CD4-positive, alpha-beta T cell (primary cell): ENCODE results near the gene JRKL. TPM values are rescaled to one million over a fixed set of nuclear protein-coding genes. Genes with fewer than 3 reads are reported as not detected.
A peak's percentile ranks its signal among the peaks of the same experiment; 100 is the strongest.

Experiments used
- ATAC-seq: fragments of 200-7000 bp; cut with Tn5 transposase; one replicate; pipeline ENCODE4 v1.10.0; 2022; ENCODE audit warnings: mild to moderate bottlenecking; ENCODE audit not compliant: poor library complexity
- CTCF ChIA-PET: fragments of 350-600 bp; sonication (Branson Sonifier 250); formaldehyde crosslinking; loops from one replicate; lab custom pipeline; 2021; ENCODE audit warnings: antibody characterized with exemption, inconsistent platforms; lab: Charles Lee
- POLR2A ChIA-PET: fragments of 350-600 bp; sonication (Branson Sonifier 250); formaldehyde crosslinking; loops from one replicate; lab custom pipeline; 2021; ENCODE audit warnings: antibody characterized with exemption, inconsistent platforms; lab: Charles Lee
- DNase-seq, 14 experiments: peaks; one replicate each; pipeline ENCODE4 v3.0.0-alpha.2; 2013 to 2020; ENCODE audit warnings: mixed read lengths in 2 of 14
- H3K27ac ChIP-seq, 2 donors: one replicate each; pipeline versions ENCODE4 v1.5.1 to v1.7.0; 2013; ENCODE audit warnings: low read length in 2 of 2, low read depth in 1 of 2, mild to moderate bottlenecking in 1 of 2
- H3K27me3 ChIP-seq, 2 experiments: 1 replicate in 1 of 2; 2 replicates in 1 of 2; pipeline versions ENCODE4 v1.6.1 to v1.7.0; 2013; ENCODE audit warnings: low read length in 2 of 2, control low read depth in 1 of 2, mild to moderate bottlenecking in 1 of 2, moderate library complexity in 1 of 2; ENCODE audit not compliant: insufficient read depth in 2 of 2, control insufficient read depth in 1 of 2
- H3K36me3 ChIP-seq: one replicate; pipeline ENCODE4 v1.6.1; 2013; ENCODE audit warnings: low read length, control low read depth; ENCODE audit not compliant: insufficient read depth
- H3K4me1 ChIP-seq: one replicate; pipeline ENCODE4 v1.6.1; 2013; ENCODE audit warnings: low read length, control low read depth; ENCODE audit not compliant: insufficient read depth
- H3K4me3 ChIP-seq: one replicate; pipeline ENCODE4 v1.5.1; 2013; ENCODE audit warnings: mild to moderate bottlenecking, low read length, moderate library complexity
- H3K9me3 ChIP-seq, 2 experiments: 1 replicate in 1 of 2; 2 replicates in 1 of 2; pipeline versions ENCODE4 v1.6.1 to v1.7.0; 2013; ENCODE audit warnings: low read length in 2 of 2, mild to moderate bottlenecking in 2 of 2, control low read depth in 1 of 2, moderate library complexity in 1 of 2; ENCODE audit not compliant: control insufficient read depth in 1 of 2, insufficient read depth in 1 of 2
- H3K27ac Mint-ChIP-seq: one replicate; pipeline ENCODE4 v1.8.0; 2020; ENCODE audit warnings: mixed read lengths
- H3K27me3 Mint-ChIP-seq: one replicate; pipeline ENCODE4 v1.8.0; 2021; ENCODE audit warnings: mixed read lengths
- H3K36me3 Mint-ChIP-seq: one replicate; pipeline ENCODE4 v1.8.0; 2021; ENCODE audit warnings: low read depth, mixed read lengths
- H3K4me1 Mint-ChIP-seq: one replicate; pipeline ENCODE4 v1.8.0; 2021; ENCODE audit warnings: low read depth, mixed read lengths
- H3K4me3 Mint-ChIP-seq: one replicate; pipeline ENCODE4 v1.8.0; 2020; ENCODE audit warnings: mild to moderate bottlenecking, mixed read lengths
- H3K9me3 Mint-ChIP-seq: one replicate; pipeline ENCODE4 v1.8.0; 2020; ENCODE audit warnings: mixed read lengths
- CTCF ChIP-seq: fragments of 200-600 bp; IDR thresholded peaks from one replicate; pipeline ENCODE4 v1.8.0; 2022; ENCODE audit warnings: antibody characterized with exemption, mild to moderate bottlenecking
- intact Hi-C, 2 experiments: fragments of 100-400 bp; cut with DNase I in 1 of 2; cut with micrococcal nuclease in 1 of 2; formaldehyde crosslinking; loops; one replicate each; pipeline versions ENCODE4 v1.15.1 to v1.9.0; 2023 to 2025; cut with DNase I, micrococcal nuclease
- total RNA-seq, 174 experiments: library from RNA in 2 of 174; stranded (reverse) in 2 of 174; gene quantifications; one replicate each; pipeline ENCODE4 v1.2.3 and lab custom pipeline; 2021 to 2026

Gene JRKL
- total RNA-seq, 2 experiments from 2014 or later: 3.0 to 3.5 TPM

- no peak overlapping the region for H3K27ac ChIP-seq
- H3K27me3 Mint-ChIP-seq: no peaks in the 10 kb centered on the region
- H3K36me3 ChIP-seq: peaks cover 42% of the 10 kb centered on the region
- H3K27me3 ChIP-seq: no peaks in the 10 kb centered on the region
- ATAC-seq (no peak), DNase-seq (no peak)
- H3K4me1 ChIP-seq: no peaks in the 10 kb centered on the region
- no peaks in the 10 kb centered on the region for H3K9me3 ChIP-seq
- peaks cover 70% of the 10 kb centered on the region for H3K36me3 Mint-ChIP-seq
- no peak overlapping the region for H3K4me3 ChIP-seq
- H3K27ac Mint-ChIP-seq: no peak overlapping the region
- POLR2A ChIA-PET: no interaction called here
- H3K9me3 Mint-ChIP-seq: no peaks in the 10 kb centered on the region
- H3K4me1 Mint-ChIP-seq: no peaks in the 10 kb centered on the region
- no peak for TF ChIP-seq CTCF
- no peak overlapping the region for H3K4me3 Mint-ChIP-seq
- CTCF ChIA-PET: no interaction called here
- intact Hi-C loops: no loop called here
Measured at GRCh38 chr11:96376796-96377195, 13.0 kb upstream of the JRKL start.

GRCh38 chr11:96384156-96384555, 5.7 kb upstream of the JRKL start:
- no peak for DNase-seq
- ATAC-seq: no peak
- peaks cover 44% of the 10 kb centered on the region for H3K36me3 Mint-ChIP-seq

GRCh38 chr11:96385187-96385586, 4.6 kb upstream of the JRKL start:
- no peaks in the 10 kb centered on the region for H3K9me3 ChIP-seq
- no peak for TF ChIP-seq CTCF
- ChIA-PET CTCF (interaction anchor here (2.5 kb wide), 1 partner anchor 43 kb away, joined by 10 read pairs; the partner anchor contains the start of gene MAML2), POLR2A (no interaction called here)
- intact Hi-C loops: loop anchor here (5.0 kb wide), 2 partner anchors 43 to 1153 kb away; partner anchors contain the start of genes MAML2 (in 1 of the 2) and SESN3 (in 1 of the 2)
- Mint-ChIP-seq H3K27me3 (no peaks in the 10 kb centered on the region), H3K36me3 (peaks cover 44% of the 10 kb centered on the region), H3K4me3 (peak overlapping the region; percentile 43), H3K27ac (peak overlapping the region; percentile 48), H3K9me3 (no peaks in the 10 kb centered on the region), H3K4me1 (peaks cover 51% of the 10 kb centered on the region)
- H3K4me3 ChIP-seq: no peak overlapping the region
- ATAC-seq (no peak), DNase-seq (no peak)
- no peak overlapping the region for H3K27ac ChIP-seq
- H3K36me3 ChIP-seq: peaks cover 23% of the 10 kb centered on the region
- H3K4me1 ChIP-seq: peaks cover 9% of the 10 kb centered on the region
- no peaks in the 10 kb centered on the region for H3K27me3 ChIP-seq

More at GRCh38 chr11:96384156-96384555, 5.7 kb upstream of the JRKL start:
- no peak overlapping the region for H3K27ac ChIP-seq
- TF ChIP-seq CTCF: no peak
- Mint-ChIP-seq H3K27me3 (no peaks in the 10 kb centered on the region), H3K4me3 (peak overlapping the region; percentile 23), H3K9me3 (no peaks in the 10 kb centered on the region), H3K4me1 (peaks cover 49% of the 10 kb centered on the region), H3K27ac (peak overlapping the region; percentile 64)
- no peaks in the 10 kb centered on the region for H3K9me3 ChIP-seq
- CTCF ChIA-PET: interaction anchor here (0.7 to 1.3 kb wide), 2 partner anchors 10 to 41 kb away, joined by 3 to 5 read pairs; partner anchors contain the start of gene MAML2
- no peaks in the 10 kb centered on the region for H3K27me3 ChIP-seq
- intact Hi-C loops: no loop called here
- H3K36me3 ChIP-seq: peaks cover 29% of the 10 kb centered on the region
- peaks cover 5% of the 10 kb centered on the region for H3K4me1 ChIP-seq
- H3K4me3 ChIP-seq: no peak overlapping the region
- POLR2A ChIA-PET: interaction anchor here (0.6 to 1.4 kb wide), 4 partner anchors 13 to 1190 kb away, joined by 3 to 10 read pairs (median 4); partner anchors contain the start of genes CEP57, FAM76B and MAML2
